NB4 (cell line): ENCODE measurements around the gene TET2.

Source experiments
- DNase-seq: peaks from one replicate; pipeline ENCODE4 v3.0.0; 2010; ENCODE audit warnings: low read depth
- H3K4me3 ChIP-seq: one replicate; pipeline ENCODE4 v1.5.1; 2011; ENCODE audit warnings: mild to moderate bottlenecking, low read depth, low read length, moderate library complexity
- MYC ChIP-seq: IDR thresholded peaks from 2 replicates; pipeline ENCODE4 v1.6.1; 2011; ENCODE audit warnings: low read depth, low read length
- POLR2A ChIP-seq: IDR thresholded peaks from 2 replicates; pipeline ENCODE4 v1.6.1; 2011; ENCODE audit warnings: mild to moderate bottlenecking; ENCODE audit not compliant: insufficient read length; ENCODE audit errors: extremely low read depth
- TF ChIP-seq, protein P1 (sequence below): IDR thresholded peaks from 2 replicates; pipeline ENCODE4 v1.6.1; 2011; ENCODE audit warnings: low read depth, low read length
- TF ChIP-seq, protein P2 (sequence below): IDR thresholded peaks from one replicate; pipeline ENCODE4 v1.5.1; 2012; ENCODE audit warnings: low read depth, low read length

TET2 gene

DNA sequence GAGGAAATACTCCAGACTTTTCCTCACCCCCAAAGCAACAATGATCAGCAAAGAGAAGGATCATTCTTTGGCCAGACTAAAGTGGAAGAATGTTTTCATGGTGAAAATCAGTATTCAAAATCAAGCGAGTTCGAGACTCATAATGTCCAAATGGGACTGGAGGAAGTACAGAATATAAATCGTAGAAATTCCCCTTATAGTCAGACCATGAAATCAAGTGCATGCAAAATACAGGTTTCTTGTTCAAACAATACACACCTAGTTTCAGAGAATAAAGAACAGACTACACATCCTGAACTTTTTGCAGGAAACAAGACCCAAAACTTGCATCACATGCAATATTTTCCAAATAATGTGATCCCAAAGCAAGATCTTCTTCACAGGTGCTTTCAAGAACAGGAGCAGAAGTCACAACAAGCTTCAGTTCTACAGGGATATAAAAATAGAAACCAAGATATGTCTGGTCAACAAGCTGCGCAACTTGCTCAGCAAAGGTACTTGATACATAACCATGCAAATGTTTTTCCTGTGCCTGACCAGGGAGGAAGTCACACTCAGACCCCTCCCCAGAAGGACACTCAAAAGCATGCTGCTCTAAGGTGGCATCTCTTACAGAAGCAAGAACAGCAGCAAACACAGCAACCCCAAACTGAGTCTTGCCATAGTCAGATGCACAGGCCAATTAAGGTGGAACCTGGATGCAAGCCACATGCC lies 89.7 kb downstream of the TET2 start:
- TF ChIP-seq, protein P1, sequence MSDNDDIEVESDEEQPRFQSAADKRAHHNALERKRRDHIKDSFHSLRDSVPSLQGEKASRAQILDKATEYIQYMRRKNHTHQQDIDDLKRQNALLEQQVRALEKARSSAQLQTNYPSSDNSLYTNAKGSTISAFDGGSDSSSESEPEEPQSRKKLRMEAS: no peak
- no peak for TF ChIP-seq MYC
- TF ChIP-seq, protein P2, sequence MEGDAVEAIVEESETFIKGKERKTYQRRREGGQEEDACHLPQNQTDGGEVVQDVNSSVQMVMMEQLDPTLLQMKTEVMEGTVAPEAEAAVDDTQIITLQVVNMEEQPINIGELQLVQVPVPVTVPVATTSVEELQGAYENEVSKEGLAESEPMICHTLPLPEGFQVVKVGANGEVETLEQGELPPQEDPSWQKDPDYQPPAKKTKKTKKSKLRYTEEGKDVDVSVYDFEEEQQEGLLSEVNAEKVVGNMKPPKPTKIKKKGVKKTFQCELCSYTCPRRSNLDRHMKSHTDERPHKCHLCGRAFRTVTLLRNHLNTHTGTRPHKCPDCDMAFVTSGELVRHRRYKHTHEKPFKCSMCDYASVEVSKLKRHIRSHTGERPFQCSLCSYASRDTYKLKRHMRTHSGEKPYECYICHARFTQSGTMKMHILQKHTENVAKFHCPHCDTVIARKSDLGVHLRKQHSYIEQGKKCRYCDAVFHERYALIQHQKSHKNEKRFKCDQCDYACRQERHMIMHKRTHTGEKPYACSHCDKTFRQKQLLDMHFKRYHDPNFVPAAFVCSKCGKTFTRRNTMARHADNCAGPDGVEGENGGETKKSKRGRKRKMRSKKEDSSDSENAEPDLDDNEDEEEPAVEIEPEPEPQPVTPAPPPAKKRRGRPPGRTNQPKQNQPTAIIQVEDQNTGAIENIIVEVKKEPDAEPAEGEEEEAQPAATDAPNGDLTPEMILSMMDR: no peak
- no peak for TF ChIP-seq POLR2A
- no peak overlapping the region for H3K4me3 ChIP-seq

DNA sequence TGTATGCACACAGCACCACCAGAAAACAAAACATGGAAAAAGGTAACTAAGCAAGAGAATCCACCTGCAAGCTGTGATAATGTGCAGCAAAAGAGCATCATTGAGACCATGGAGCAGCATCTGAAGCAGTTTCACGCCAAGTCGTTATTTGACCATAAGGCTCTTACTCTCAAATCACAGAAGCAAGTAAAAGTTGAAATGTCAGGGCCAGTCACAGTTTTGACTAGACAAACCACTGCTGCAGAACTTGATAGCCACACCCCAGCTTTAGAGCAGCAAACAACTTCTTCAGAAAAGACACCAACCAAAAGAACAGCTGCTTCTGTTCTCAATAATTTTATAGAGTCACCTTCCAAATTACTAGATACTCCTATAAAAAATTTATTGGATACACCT lies 90.2 kb downstream of the TET2 start:
- no peak for TF ChIP-seq MYC
- TF ChIP-seq, protein P2: no peak
- TF ChIP-seq, protein P1: no peak
- no peak overlapping the region for H3K4me3 ChIP-seq
- DNase-seq: no peak

More for the DNA sequence above, 89.7 kb downstream of the TET2 start:
- no peak for DNase-seq

DNA sequence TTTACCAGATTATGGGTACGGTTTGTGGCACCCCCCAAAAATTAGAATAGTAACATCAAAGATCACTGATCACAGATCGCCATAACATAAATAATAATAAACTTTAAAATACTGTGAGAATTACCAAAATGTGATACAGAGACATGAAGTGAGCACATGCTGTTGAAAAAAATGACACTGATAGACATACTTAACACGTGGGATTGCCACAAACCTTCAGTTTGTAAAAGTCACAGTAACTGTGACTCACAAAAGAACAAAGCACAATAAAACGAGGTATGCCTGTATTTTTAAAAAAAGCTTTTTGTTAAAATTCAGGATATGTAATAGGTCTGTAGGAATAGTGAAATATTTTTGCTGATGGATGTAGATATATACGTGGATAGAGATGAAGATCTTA lies 93.4 kb downstream of the TET2 start:
- TF ChIP-seq, protein P1: no peak
- TF ChIP-seq POLR2A (no peak), MYC (no peak)
- TF ChIP-seq, protein P2: no peak
- no peak overlapping the region for H3K4me3 ChIP-seq
- DNase-seq: no peak

DNA sequence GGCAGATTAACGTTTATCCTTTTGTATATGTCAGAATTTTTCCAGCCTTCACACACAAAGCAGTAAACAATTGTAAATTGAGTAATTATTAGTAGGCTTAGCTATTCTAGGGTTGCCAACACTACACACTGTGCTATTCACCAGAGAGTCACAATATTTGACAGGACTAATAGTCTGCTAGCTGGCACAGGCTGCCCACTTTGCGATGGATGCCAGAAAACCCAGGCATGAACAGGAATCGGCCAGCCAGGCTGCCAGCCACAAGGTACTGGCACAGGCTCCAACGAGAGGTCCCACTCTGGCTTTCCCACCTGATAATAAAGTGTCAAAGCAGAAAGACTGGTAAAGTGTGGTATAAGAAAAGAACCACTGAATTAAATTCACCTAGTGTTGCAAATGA lies 94.8 kb downstream of the TET2 start:
- H3K4me3 ChIP-seq: no peak overlapping the region
- DNase-seq: no peak
- TF ChIP-seq, protein P1: no peak
- TF ChIP-seq, protein P2: no peak
- TF ChIP-seq POLR2A (no peak), MYC (no peak)

DNA sequence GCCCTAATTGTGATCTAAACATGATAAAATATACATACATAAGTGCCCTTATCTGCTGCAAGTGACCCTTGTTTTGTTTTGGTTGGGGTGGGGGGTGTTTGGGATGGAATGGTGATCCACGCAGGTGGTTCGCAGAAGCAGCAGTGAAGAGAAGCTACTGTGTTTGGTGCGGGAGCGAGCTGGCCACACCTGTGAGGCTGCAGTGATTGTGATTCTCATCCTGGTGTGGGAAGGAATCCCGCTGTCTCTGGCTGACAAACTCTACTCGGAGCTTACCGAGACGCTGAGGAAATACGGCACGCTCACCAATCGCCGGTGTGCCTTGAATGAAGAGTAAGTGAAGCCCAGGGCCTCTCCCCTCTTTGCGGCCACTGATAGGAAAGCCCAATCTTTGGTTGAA lies 96.8 kb downstream of the TET2 start:
- TF ChIP-seq, protein P2: no peak
- TF ChIP-seq POLR2A (no peak), MYC (no peak)
- TF ChIP-seq, protein P1: no peak
- no peak for DNase-seq
- no peak overlapping the region for H3K4me3 ChIP-seq
